GM12872 (cell line): ENCODE measurements around the gene JMJD4.
A peak's percentile ranks its signal among the peaks of the same experiment; 100 is the strongest.

ENCODE experiments used
- TF ChIP-seq, protein P1 (sequence below): IDR thresholded peaks from 3 replicates; pipeline ENCODE4 v1.5.1; 2011; ENCODE audit warnings: low read depth, mild to moderate bottlenecking, low read length, moderate library complexity; ENCODE audit not compliant: insufficient read depth

The JMJD4 gene

DNA sequence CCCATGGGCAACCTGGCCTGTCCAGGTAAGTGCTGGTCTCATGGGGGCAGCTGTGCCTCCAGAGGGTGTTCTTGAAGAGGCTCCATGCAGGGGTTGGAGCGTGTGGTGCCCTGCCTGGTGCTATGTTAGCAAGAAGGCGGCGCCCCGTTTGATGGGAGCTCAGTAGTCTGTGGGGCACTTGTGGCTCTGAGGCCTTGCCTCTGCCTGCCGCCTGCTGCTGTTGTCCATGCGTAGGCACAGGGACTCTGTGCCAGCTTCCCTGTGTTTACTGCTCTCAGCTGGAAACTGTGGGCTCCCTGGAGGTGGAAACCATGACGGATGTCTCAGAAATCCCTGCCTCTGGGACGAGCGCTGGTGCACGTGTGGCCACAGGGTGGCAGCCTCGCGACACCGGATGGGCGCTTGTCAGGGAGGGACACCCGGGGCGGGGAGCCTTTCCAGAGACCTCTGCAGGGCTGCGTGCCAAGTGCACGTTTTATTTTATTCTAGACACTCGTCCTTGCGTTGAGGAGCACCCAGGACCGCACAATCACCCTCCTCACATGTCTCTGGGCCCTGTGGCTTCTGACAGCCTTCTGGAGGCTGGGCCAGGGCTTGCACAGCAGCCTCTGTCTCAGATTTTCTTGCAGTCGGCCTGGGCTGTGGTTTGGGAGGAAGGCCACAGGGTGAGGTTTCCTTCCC lies 27.3 kb upstream of the JMJD4 start:
- TF ChIP-seq, protein P1, sequence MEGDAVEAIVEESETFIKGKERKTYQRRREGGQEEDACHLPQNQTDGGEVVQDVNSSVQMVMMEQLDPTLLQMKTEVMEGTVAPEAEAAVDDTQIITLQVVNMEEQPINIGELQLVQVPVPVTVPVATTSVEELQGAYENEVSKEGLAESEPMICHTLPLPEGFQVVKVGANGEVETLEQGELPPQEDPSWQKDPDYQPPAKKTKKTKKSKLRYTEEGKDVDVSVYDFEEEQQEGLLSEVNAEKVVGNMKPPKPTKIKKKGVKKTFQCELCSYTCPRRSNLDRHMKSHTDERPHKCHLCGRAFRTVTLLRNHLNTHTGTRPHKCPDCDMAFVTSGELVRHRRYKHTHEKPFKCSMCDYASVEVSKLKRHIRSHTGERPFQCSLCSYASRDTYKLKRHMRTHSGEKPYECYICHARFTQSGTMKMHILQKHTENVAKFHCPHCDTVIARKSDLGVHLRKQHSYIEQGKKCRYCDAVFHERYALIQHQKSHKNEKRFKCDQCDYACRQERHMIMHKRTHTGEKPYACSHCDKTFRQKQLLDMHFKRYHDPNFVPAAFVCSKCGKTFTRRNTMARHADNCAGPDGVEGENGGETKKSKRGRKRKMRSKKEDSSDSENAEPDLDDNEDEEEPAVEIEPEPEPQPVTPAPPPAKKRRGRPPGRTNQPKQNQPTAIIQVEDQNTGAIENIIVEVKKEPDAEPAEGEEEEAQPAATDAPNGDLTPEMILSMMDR = peak; percentile 89

DNA sequence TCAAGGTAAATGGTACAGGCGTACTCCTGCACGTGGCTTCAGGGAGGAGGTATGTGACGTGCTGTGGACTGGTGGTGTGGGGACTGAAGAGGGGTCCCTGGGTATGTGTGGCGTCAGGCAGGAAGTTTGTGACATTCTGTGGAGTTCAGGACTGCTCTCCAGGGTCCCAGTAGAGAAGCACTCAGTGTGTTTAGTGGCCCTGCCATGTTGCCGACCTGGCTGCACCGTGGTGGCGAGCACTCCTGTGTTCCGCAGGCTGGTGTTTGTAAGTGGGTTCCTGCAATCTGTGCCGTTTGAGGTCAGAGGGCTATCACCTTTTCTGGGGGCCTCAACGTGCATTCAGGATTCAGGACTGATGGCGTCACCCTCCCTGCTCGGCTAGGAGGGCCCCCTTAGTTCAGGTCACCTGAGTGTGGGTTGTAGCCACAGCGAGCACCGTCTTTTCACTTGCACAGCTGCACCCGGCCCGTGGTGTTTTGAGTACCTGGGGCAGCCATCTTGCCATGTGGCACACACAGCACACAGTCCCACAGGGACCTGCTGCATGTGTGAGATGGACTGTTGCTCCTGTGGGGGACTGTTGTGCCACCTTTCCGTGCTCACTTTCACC lies 26.6 kb upstream of the JMJD4 start:
- TF ChIP-seq, protein P1 = no peak

DNA sequence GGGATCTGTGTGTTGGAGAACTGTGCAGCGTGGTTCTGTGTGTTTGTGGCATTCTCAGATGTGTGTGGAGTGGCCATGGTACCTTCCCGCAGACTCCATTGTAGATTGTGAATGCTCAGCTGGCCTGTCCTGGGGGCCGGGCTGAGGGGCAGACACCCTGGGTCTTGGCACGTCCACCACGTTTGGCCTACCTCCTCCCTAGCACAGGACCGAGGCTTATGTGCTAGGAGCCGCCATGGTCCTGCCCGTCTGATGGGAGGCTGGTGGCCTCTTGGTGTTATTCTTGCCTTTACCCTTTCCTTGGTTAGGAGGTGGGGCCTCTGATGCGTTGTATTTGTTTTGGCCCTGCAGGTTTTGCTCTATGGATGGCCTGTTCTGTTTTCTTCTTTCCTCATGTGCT lies 25.3 kb upstream of the JMJD4 start:
- TF ChIP-seq, protein P1 = no peak

DNA sequence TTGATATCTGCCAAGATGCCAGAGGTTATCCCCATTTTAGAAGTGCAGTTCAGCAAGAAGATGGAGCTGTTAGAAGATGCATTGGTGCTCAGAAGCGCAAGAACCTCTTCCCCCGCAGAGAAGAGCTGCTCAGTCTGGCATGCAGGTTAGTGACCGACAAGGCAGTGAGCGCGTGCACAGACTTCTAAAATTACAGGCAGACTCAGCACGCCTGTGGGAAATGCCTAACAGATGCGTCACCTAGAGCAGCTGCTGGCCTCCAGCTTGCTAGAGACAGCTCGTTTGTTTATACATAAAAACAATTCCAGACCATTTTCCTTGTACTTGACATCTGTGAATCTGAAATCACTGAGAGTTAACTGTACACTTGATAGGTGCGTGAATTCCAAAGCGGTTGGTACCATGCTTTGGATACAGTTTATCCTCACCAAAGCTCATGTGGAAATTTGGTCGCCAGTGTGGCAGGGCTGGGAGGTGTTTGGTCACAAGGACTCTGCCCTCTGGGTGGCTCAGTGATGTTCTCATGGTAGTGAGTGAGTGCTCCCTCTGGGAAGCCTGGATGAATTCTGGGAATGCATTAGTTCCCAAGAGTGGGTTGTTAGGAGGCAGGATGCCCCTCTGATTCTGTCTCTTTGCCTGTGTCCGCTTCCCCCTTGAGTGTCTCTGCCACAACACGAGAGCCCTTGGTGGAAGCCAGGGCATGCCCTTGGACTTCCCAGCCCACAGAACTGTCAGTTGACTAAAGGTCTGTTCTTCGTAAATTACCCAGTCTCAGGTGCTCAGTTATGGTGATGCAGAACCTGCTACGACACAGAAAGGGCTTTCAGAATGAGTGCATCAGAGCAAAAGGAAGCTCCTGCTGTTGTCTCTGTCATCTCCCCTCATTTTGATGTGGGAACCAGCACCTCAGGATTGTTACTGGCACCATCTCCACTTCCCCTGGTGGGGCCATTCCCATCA lies 24.5 kb upstream of the JMJD4 start:
- TF ChIP-seq, protein P1 = no peak

DNA sequence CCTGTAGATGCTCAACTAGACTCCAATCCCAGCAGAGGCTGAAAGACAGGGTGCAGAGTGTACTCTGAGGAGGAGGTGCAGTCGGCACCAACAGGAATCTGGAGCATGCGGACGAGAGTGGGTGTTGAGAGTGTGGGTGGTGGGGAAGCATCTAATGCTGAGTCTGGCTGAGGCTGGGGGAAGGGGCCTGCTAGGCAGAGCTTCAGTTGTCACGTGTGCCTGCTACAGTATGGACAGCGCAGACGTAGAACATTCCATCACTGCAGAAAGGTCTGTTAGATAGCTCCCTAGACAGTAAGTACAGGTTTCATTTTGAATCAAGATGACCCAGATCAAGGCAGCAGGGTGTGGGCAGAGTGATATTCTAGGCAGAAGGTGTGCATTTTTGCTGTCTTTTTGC lies 23.3 kb upstream of the JMJD4 start:
- TF ChIP-seq, protein P1 = no peak

DNA sequence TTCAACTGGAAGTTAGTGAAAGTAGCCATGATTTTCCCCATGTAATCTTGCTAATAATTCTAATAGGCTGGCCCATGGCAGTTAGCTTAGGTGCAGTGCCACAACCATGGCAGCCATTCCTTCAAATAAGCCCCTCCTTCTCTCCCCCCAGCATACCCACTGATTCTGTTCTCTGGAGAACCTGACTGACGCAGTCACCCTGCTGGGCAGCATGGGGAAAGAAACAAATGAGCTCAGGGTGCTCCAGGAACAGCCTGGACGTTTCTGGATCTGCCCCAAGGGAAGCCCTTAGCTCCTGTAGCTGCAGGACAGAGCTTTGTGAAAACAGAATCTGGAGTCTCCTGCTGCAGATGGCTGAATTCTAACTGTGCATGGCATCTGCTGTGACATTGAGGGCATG lies 22.7 kb upstream of the JMJD4 start:
- TF ChIP-seq, protein P1 = no peak
